ENCODE data around the gene CNPY4.

CNPY4 gene

GRCh38 chr7:100091411-100092181, 27.8 kb upstream of the CNPY4 start:
- no peak for DNase-seq (ENCODE audit: low read depth)
- H3K4me3 ChIP-seq (ENCODE audit: low read depth, low read length), result no peak overlapping the region
- no peak for TF ChIP-seq CTCF (IDR thresholded peaks at IDR 0.05; ENCODE audit: control insufficient read depth, extremely low read depth, insufficient read depth)

- no peak for TF ChIP-seq CTCF (IDR thresholded peaks at IDR 0.05; ENCODE audit: control insufficient read depth, extremely low read depth, insufficient read depth)
- no peak overlapping the region for H3K4me3 ChIP-seq (ENCODE audit: low read depth, low read length)
- no peak for DNase-seq (ENCODE audit: low read depth)
Observed at GRCh38 chr7:100093054-100093453, 26.4 kb upstream of the CNPY4 start.

GRCh38 chr7:100093498-100093897, 25.9 kb upstream of the CNPY4 start:
- no peak for TF ChIP-seq CTCF (IDR thresholded peaks at IDR 0.05; ENCODE audit: control insufficient read depth, extremely low read depth, insufficient read depth)
- H3K4me3 ChIP-seq (ENCODE audit: low read depth, low read length), result no peak overlapping the region
- no peak for DNase-seq (ENCODE audit: low read depth)

- TF ChIP-seq CTCF (IDR thresholded peaks at IDR 0.05; ENCODE audit: control insufficient read depth, extremely low read depth, insufficient read depth), result no peak
- H3K4me3 ChIP-seq (ENCODE audit: low read depth, low read length), result no peak overlapping the region
- DNase-seq (ENCODE audit: low read depth), result no peak
Observed at GRCh38 chr7:100093925-100094486, 25.4 kb upstream of the CNPY4 start.

- no peak for TF ChIP-seq CTCF (IDR thresholded peaks at IDR 0.05; ENCODE audit: control insufficient read depth, extremely low read depth, insufficient read depth)
- H3K4me3 ChIP-seq (ENCODE audit: low read depth, low read length), result no peak overlapping the region
- DNase-seq (ENCODE audit: low read depth), result no peak
Observed at GRCh38 chr7:100095289-100095688, 24.1 kb upstream of the CNPY4 start.

- no peak overlapping the region for H3K4me3 ChIP-seq (ENCODE audit: low read depth, low read length)
- no peak for TF ChIP-seq CTCF (IDR thresholded peaks at IDR 0.05; ENCODE audit: control insufficient read depth, extremely low read depth, insufficient read depth)
- DNase-seq (ENCODE audit: low read depth), result no peak
Observed at GRCh38 chr7:100095704-100096103, 23.7 kb upstream of the CNPY4 start.
